Measurements from ENCODE around the gene PTPN21.
A peak's percentile ranks its signal among the peaks of the same experiment; 100 is the strongest.

GRCh38 chr14:88551094-88551870 is 3.5 kb downstream of the PTPN21 start:
- TF ChIP-seq, protein P1, sequence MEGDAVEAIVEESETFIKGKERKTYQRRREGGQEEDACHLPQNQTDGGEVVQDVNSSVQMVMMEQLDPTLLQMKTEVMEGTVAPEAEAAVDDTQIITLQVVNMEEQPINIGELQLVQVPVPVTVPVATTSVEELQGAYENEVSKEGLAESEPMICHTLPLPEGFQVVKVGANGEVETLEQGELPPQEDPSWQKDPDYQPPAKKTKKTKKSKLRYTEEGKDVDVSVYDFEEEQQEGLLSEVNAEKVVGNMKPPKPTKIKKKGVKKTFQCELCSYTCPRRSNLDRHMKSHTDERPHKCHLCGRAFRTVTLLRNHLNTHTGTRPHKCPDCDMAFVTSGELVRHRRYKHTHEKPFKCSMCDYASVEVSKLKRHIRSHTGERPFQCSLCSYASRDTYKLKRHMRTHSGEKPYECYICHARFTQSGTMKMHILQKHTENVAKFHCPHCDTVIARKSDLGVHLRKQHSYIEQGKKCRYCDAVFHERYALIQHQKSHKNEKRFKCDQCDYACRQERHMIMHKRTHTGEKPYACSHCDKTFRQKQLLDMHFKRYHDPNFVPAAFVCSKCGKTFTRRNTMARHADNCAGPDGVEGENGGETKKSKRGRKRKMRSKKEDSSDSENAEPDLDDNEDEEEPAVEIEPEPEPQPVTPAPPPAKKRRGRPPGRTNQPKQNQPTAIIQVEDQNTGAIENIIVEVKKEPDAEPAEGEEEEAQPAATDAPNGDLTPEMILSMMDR (IDR thresholded peaks at IDR 0.05), result peak; percentile 20
- no peak for TF ChIP-seq EZH2 (IDR thresholded peaks at IDR 0.05)

Measured in neural progenitor cell (in vitro differentiated cells).